HG03439 (cell line): ENCODE data around the gene UNC93B1.

Experiments used
- ATAC-seq: cut with Tn5 transposase; IDR thresholded peaks from one replicate; pipeline ENCODE4 v1.9.1; 2021; ENCODE audit warnings: mild to moderate bottlenecking, moderate library complexity; ENCODE audit not compliant: unreplicated experiment

UNC93B1 gene

GRCh38 chr11:68011051-68011943 lies 7.4 kb upstream of the UNC93B1 start:
- no peak for ATAC-seq

- no peak for ATAC-seq
These were observed 6.5 kb upstream of the UNC93B1 start, which contains the start of gene ALDH3B1 for GRCh38 chr11:68010090-68011041. TSS of gene ALDH3B1 (plus strand) at chr11:68010327. CDS start at chr11:68015298, 4,971 bp downstream.

- no peak for ATAC-seq
These were observed 5.6 kb upstream of the UNC93B1 start for GRCh38 chr11:68009391-68010089.

GRCh38 chr11:68008381-68009337 lies 4.8 kb upstream of the UNC93B1 start:
- no peak for ATAC-seq

GRCh38 chr11:68007498-68008380 lies 3.8 kb upstream of the UNC93B1 start:
- no peak for ATAC-seq

GRCh38 chr11:68006606-68007166 lies 2.8 kb upstream of the UNC93B1 start:
- ATAC-seq, result no peak

GRCh38 chr11:68004551-68005335 lies 846 bp upstream of the UNC93B1 start:
- ATAC-seq, result no peak

GRCh38 chr11:68002938-68003845 lies 705 bp downstream of the UNC93B1 start:
- ATAC-seq, result peak; percentile 37

- ATAC-seq, result peak; percentile 20
These were observed 1.3 kb downstream of the UNC93B1 start for GRCh38 chr11:68002575-68002937.

- ATAC-seq, result no peak
These were observed 4.2 kb downstream of the UNC93B1 start for GRCh38 chr11:67999704-68000103.

GRCh38 chr11:67999201-67999629 lies 4.7 kb downstream of the UNC93B1 start:
- no peak for ATAC-seq

- no peak for ATAC-seq
These were observed 5.5 kb downstream of the UNC93B1 start for GRCh38 chr11:67998150-67999045.

- ATAC-seq, result no peak
These were observed 6.4 kb downstream of the UNC93B1 start for GRCh38 chr11:67997475-67997921.

GRCh38 chr11:67996622-67997474 lies 7.0 kb downstream of the UNC93B1 start:
- ATAC-seq, result no peak

- no peak for ATAC-seq
These were observed 7.8 kb downstream of the UNC93B1 start for GRCh38 chr11:67996051-67996450.
